TTC549 (cell line): Measurements from ENCODE around the gene PLA2G5.

Source experiments
- FAIRE-seq: peaks from 2 replicates; lab custom pipeline; 2012; peaks lifted over from hg19 to GRCh38; lab: Jason Lieb, UNC

PLA2G5 gene

GRCh38 chr1:20090119-20090518 lies 20.1 kb downstream of the PLA2G5 start:
- FAIRE-seq: no peak

- FAIRE-seq: no peak
These were observed 20.6 kb downstream of the PLA2G5 start for GRCh38 chr1:20090641-20091040.

GRCh38 chr1:20093303-20093702 lies 23.3 kb downstream of the PLA2G5 start:
- FAIRE-seq: no peak

GRCh38 chr1:20093940-20094391 lies 24.0 kb downstream of the PLA2G5 start:
- FAIRE-seq: no peak

- FAIRE-seq: no peak
These were observed 25.8 kb downstream of the PLA2G5 start for GRCh38 chr1:20095564-20096434.

- FAIRE-seq: no peak
These were observed 26.9 kb downstream of the PLA2G5 start for GRCh38 chr1:20096840-20097447.

- no peak for FAIRE-seq
These were observed 29.5 kb downstream of the PLA2G5 start for GRCh38 chr1:20099533-20099932.

- no peak for FAIRE-seq
These were observed 30.8 kb downstream of the PLA2G5 start for GRCh38 chr1:20100632-20101355.

GRCh38 chr1:20102875-20103274 lies 32.9 kb downstream of the PLA2G5 start:
- no peak for FAIRE-seq

- no peak for FAIRE-seq
These were observed 35.9 kb downstream of the PLA2G5 start for GRCh38 chr1:20105856-20106255.

- no peak for FAIRE-seq
These were observed 37.4 kb downstream of the PLA2G5 start for GRCh38 chr1:20107351-20107750.

- no peak for FAIRE-seq
These were observed 37.8 kb downstream of the PLA2G5 start for GRCh38 chr1:20107796-20108195.

- FAIRE-seq: no peak
These were observed 38.6 kb downstream of the PLA2G5 start for GRCh38 chr1:20108366-20109123.

GRCh38 chr1:20109223-20109856 lies 39.3 kb downstream of the PLA2G5 start:
- no peak for FAIRE-seq

GRCh38 chr1:20110679-20111078 lies 40.7 kb downstream of the PLA2G5 start:
- no peak for FAIRE-seq

GRCh38 chr1:20111452-20111851 lies 41.5 kb downstream of the PLA2G5 start:
- FAIRE-seq: no peak

- no peak for FAIRE-seq
These were observed 42.4 kb downstream of the PLA2G5 start for GRCh38 chr1:20112279-20113000.

- FAIRE-seq: no peak
These were observed 44.1 kb downstream of the PLA2G5 start for GRCh38 chr1:20114021-20114648.

- FAIRE-seq: no peak
These were observed 45.5 kb downstream of the PLA2G5 start for GRCh38 chr1:20115479-20115878.

- FAIRE-seq: no peak
These were observed 45.9 kb downstream of the PLA2G5 start for GRCh38 chr1:20115916-20116315.

GRCh38 chr1:20117236-20117635 lies 47.2 kb downstream of the PLA2G5 start:
- no peak for FAIRE-seq
